Chondrocyte (in vitro differentiated cells): Measurements from ENCODE around the gene PRKCB. TPM values are rescaled to one million over a fixed set of nuclear protein-coding genes. Genes with fewer than 3 reads are reported as not detected.

Experiments used
- DNase-seq: peaks from one replicate; pipeline ENCODE4 v3.0.0; 2021; ENCODE audit warnings: mixed read lengths, low spot score
- H3K27ac Mint-ChIP-seq: one replicate; pipeline ENCODE4 v1.8.0; 2021; ENCODE audit warnings: mild to moderate bottlenecking, moderate library complexity, mixed read lengths; ENCODE audit not compliant: unreplicated experiment
- H3K27me3 Mint-ChIP-seq: 2 replicates; pipeline ENCODE4 v1.8.0; 2021; ENCODE audit warnings: low read depth, mixed read lengths
- H3K36me3 Mint-ChIP-seq: 2 replicates; pipeline ENCODE4 v1.8.0; 2021; ENCODE audit warnings: low read depth, mixed read lengths
- H3K4me1 Mint-ChIP-seq: 2 replicates; pipeline ENCODE4 v1.8.0; 2021; ENCODE audit warnings: low read depth, mild to moderate bottlenecking, mixed read lengths
- H3K4me3 Mint-ChIP-seq: one replicate; pipeline ENCODE4 v1.8.0; 2021; ENCODE audit warnings: mild to moderate bottlenecking, moderate library complexity, mixed read lengths; ENCODE audit not compliant: unreplicated experiment
- H3K9me3 Mint-ChIP-seq: 2 replicates; pipeline ENCODE4 v1.8.0; 2021; ENCODE audit warnings: low read depth, mixed read lengths
- CTCF ChIP-seq: fragments of 200-600 bp; sonication (generic); IDR thresholded peaks from 2 replicates; pipeline ENCODE4 v1.5.0; 2021; ENCODE audit warnings: antibody characterized with exemption, mild to moderate bottlenecking, moderate library complexity
- total RNA-seq: library from RNA; stranded (reverse); gene quantifications from 3 replicates; pipeline ENCODE4 v1.2.1, GENCODE V29; 2021

Gene PRKCB
- total RNA-seq, 1 donor from 2014 or later, result not detected

GRCh38 chr16:23857881-23858269 lies 22.1 kb downstream of the PRKCB start:
- Mint-ChIP-seq H3K27ac (no peak overlapping the region), H3K4me1 (no peaks in the 10 kb centered on the region), H3K9me3 (no peaks in the 10 kb centered on the region), H3K27me3 (peaks cover 30% of the 10 kb centered on the region), H3K36me3 (no peaks in the 10 kb centered on the region), H3K4me3 (no peak overlapping the region)
- DNase-seq, result no peak
- no peak for TF ChIP-seq CTCF

DNA sequence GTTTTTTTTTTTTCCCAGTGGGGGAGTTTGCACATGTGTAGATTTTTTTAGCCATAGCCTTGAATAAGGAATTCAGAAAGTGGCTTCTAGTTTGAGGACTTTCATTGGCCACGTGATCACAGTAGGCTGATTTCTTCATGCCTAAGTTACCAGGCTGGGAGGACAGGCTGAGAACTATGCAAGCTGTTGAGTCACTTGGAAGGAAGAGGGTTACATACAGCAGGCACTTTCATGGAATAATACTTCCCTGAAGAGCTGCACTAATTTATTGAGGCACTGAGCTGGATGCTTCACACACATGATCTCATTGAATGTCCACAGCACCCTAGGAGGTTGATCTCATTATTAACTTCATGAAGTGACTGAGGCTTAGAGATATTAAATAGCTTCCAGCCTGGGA lies 22.8 kb downstream of the PRKCB start:
- no peaks in the 10 kb centered on the region for H3K9me3 Mint-ChIP-seq
- peaks cover 29% of the 10 kb centered on the region for H3K27me3 Mint-ChIP-seq
- TF ChIP-seq CTCF, result no peak
- no peak overlapping the region for H3K4me3 Mint-ChIP-seq
- no peak overlapping the region for H3K27ac Mint-ChIP-seq
- DNase-seq, result no peak
- H3K36me3 Mint-ChIP-seq, result no peaks in the 10 kb centered on the region
- H3K4me1 Mint-ChIP-seq, result no peaks in the 10 kb centered on the region

DNA sequence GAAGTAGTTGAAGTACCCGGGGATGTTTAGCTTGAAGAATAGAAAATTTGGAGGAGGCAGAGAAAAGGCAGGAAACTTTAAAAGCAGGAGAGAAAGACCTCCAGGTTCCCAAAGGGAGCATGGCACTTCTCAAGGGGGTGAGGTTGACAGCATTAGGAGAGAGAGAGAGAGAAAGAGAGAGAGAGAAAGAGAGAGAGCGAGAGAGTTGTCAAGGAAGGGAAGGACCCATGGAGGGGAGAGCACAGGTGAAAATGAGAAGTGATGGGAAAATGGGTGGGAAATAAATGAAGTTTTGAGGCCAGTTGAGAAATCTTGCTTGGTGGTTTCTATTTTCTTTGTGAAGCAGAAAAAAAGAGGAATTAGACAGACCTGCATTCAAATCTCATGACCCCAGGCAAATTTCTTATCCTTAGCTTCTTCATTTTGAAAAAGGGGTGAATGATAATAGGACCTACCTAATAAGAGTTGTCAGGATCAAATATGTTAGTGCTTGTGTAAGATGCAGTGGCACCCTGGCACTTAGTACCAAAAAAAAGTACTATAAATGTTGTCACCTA lies 24.0 kb downstream of the PRKCB start:
- Mint-ChIP-seq H3K36me3 (no peaks in the 10 kb centered on the region), H3K27ac (no peak overlapping the region), H3K4me1 (no peaks in the 10 kb centered on the region)

GRCh38 chr16:23861874-23862273 lies 26.1 kb downstream of the PRKCB start:
- H3K27ac Mint-ChIP-seq, result no peak overlapping the region
- no peaks in the 10 kb centered on the region for H3K9me3 Mint-ChIP-seq
- H3K4me1 Mint-ChIP-seq, result no peaks in the 10 kb centered on the region
- no peak for DNase-seq
- TF ChIP-seq CTCF, result no peak
- no peaks in the 10 kb centered on the region for H3K36me3 Mint-ChIP-seq
- peaks cover 30% of the 10 kb centered on the region for H3K27me3 Mint-ChIP-seq
- no peak overlapping the region for H3K4me3 Mint-ChIP-seq

More for the DNA sequence above, 24.0 kb downstream of the PRKCB start:
- no peak for TF ChIP-seq CTCF
- Mint-ChIP-seq H3K4me3 (no peak overlapping the region), H3K9me3 (no peaks in the 10 kb centered on the region), H3K27me3 (peaks cover 29% of the 10 kb centered on the region)
- DNase-seq, result no peak

- TF ChIP-seq CTCF, result no peak
- no peak overlapping the region for H3K27ac Mint-ChIP-seq
- DNase-seq, result no peak
Measured at GRCh38 chr16:23862556-23862955, 26.8 kb downstream of the PRKCB start.

More at GRCh38 chr16:23862556-23862955, 26.8 kb downstream of the PRKCB start:
- H3K4me3 Mint-ChIP-seq, result no peak overlapping the region
- peaks cover 27% of the 10 kb centered on the region for H3K27me3 Mint-ChIP-seq
- no peaks in the 10 kb centered on the region for H3K9me3 Mint-ChIP-seq
- H3K36me3 Mint-ChIP-seq, result no peaks in the 10 kb centered on the region
- H3K4me1 Mint-ChIP-seq, result no peaks in the 10 kb centered on the region
